ENCODE data around the gene ROBO2.

DNA sequence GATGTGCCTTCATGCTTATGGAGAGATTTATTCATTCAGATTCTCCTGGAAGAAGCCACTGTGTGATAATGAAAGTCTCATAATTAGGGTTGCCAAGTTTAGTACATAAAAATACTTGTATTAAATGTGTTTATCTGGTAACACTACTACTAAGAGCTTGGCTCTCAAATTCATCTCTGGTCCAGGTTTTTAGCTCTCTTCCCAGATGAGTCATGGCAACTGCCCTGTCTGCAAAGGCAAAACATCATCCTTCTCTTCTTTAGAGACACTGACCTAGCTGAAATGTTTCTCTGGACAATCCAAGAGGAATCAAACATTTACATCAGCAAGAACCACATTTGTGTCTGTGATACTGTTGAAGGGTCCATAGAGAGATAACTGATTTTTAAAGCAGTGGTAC lies 269.6 kb downstream of the ROBO2 start:
- TF ChIP-seq POLR2AphosphoS5 (IDR thresholded peaks at IDR 0.05; ENCODE audit: low read depth, low read length) (no peak), RAD21 (IDR thresholded peaks at IDR 0.05; ENCODE audit: low read length) (no peak), RFX5 (IDR thresholded peaks at IDR 0.05; ENCODE audit: low read length) (no peak), NFIC (IDR thresholded peaks at IDR 0.05; ENCODE audit: borderline replicate concordance) (no peak), RCOR1 (IDR thresholded peaks at IDR 0.05; ENCODE audit: low read length) (no peak)
- TF ChIP-seq, protein P1, sequence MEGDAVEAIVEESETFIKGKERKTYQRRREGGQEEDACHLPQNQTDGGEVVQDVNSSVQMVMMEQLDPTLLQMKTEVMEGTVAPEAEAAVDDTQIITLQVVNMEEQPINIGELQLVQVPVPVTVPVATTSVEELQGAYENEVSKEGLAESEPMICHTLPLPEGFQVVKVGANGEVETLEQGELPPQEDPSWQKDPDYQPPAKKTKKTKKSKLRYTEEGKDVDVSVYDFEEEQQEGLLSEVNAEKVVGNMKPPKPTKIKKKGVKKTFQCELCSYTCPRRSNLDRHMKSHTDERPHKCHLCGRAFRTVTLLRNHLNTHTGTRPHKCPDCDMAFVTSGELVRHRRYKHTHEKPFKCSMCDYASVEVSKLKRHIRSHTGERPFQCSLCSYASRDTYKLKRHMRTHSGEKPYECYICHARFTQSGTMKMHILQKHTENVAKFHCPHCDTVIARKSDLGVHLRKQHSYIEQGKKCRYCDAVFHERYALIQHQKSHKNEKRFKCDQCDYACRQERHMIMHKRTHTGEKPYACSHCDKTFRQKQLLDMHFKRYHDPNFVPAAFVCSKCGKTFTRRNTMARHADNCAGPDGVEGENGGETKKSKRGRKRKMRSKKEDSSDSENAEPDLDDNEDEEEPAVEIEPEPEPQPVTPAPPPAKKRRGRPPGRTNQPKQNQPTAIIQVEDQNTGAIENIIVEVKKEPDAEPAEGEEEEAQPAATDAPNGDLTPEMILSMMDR (IDR thresholded peaks at IDR 0.05): no peak

All from SK-N-SH (cell line).